Muscle layer of colon (tissue), 2 donors: ENCODE data around the gene GTF2I.
"Not testable (repeated sequence)": the region's sequence is repeated elsewhere in the genome, so short reads cannot be mapped to it uniquely, and the experiment has no call there.

Experiments used
- H3K27ac ChIP-seq: one replicate; pipeline ENCODE4 v1.7.0; 2013; ENCODE audit warnings: low read depth, mild to moderate bottlenecking, low read length, moderate library complexity
- H3K27me3 ChIP-seq, 2 donors: one replicate each; pipeline ENCODE4 v1.7.0; 2013; ENCODE audit warnings: low read length in 2 of 2, mild to moderate bottlenecking in 2 of 2; ENCODE audit not compliant: insufficient read depth in 2 of 2, control insufficient read depth in 1 of 2
- H3K36me3 ChIP-seq: one replicate; pipeline ENCODE4 v1.7.0; 2013; ENCODE audit warnings: mild to moderate bottlenecking, low read length; ENCODE audit not compliant: insufficient read depth
- H3K4me1 ChIP-seq: one replicate; pipeline ENCODE4 v1.7.0; 2013; ENCODE audit warnings: mild to moderate bottlenecking, low read length; ENCODE audit not compliant: insufficient read depth
- H3K4me3 ChIP-seq, 2 donors: one replicate each; pipeline ENCODE4 v1.7.0; 2013; ENCODE audit warnings: low read length in 2 of 2, low read depth in 1 of 2, mild to moderate bottlenecking in 1 of 2, moderate library complexity in 1 of 2
- H3K9ac ChIP-seq: one replicate; pipeline ENCODE4 v1.7.0; 2013; ENCODE audit warnings: low read length
- H3K9me3 ChIP-seq: one replicate; pipeline ENCODE4 v1.7.0; 2013; ENCODE audit warnings: mild to moderate bottlenecking, low read length
- donor health status: abdominal sarcoma.
- donor health status: Adenocarcinoma of cecum.

The GTF2I gene

DNA sequence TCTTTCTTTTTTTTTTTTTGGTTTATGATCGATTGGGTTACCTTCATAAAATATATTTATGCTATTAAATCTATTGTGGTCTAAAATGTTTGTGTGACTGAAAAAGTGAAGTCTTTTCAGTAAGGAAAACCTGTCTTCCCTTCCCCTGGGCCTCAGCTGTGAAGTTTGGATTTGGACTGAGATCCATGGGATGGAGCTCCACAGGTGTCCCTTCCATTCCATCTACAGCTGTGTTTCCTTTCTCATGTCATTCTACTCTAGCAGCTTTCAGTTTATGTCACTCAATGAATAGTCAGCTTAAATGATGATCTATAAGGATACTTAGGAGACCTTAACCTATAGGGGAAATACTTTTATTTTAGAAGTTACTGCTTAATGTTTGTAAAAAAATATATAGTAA lies 68.3 kb downstream of the GTF2I start:
- Histone ChIP-seq H3K9ac (no peak overlapping the region), H3K36me3 (peaks cover 7% of the 10 kb centered on the region), H3K27ac (no peak overlapping the region), H3K4me1 (no peaks in the 10 kb centered on the region), H3K9me3 (no peaks in the 10 kb centered on the region), H3K4me3 (no peak overlapping the region), H3K27me3 (no peaks in the 10 kb centered on the region)

DNA sequence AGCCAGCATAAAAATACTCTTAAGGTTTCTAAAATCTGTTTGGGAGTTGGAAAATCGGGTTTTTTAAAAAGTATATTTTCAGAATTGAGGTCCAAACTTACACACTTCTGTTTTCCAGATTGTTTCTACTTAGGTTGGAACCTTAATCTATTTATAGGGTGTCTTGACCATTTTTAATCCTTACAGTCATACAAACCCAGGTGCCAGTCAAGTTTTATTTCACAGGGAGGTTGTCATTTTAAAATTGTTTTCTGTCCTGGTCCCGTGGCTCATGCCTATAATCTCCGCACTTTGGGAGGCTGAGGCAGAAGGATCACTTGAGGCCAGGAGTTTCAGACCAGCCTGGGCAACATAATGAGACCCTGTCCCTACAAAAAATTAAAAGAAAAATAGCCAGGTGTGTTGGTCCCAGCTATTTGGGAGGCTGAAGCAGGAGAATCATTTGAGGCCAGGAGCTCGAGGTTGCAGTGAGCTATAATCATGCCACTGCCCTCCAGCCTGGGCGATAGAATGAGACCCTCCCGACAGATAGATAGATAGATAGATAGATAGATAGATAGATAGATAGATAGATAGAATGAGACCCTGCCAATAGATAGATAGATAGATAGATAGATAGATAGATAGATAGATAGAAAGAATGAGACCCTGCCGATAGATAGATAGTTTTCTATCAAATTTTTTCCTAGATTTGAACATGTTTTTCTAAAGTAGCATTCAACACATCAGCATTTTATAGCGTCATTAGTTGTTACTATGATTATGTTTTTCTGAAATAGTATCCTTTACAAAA lies 69.0 kb downstream of the GTF2I start:
- H3K9me3 ChIP-seq = no peaks in the 10 kb centered on the region
- no peak overlapping the region for H3K9ac ChIP-seq
- H3K4me1 ChIP-seq = no peaks in the 10 kb centered on the region
- no peak overlapping the region for H3K27ac ChIP-seq
- H3K36me3 ChIP-seq = peaks cover 7% of the 10 kb centered on the region
- H3K27me3 ChIP-seq = no peaks in the 10 kb centered on the region
- H3K4me3 ChIP-seq = no peak overlapping the region

DNA sequence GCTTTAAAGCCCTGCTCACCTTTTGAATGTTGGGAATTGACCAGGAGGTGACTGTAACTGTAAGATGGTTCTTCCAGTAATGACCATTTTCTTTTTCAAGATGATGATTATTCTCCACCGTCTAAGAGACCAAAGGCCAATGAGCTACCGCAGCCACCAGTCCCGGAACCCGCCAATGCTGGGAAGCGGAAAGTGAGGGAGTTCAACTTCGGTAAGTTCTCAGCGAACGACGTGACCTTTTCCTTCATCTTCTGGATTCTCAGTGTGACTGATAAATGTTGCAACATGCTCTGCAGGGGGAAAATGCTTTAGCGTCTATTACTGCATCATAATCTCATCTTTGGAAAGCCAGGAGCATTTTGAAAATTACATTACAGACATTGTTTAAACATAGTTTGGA lies 71.2 kb downstream of the GTF2I start:
- not testable (repeated sequence) for H3K36me3 ChIP-seq, H3K4me1 ChIP-seq, H3K27me3 ChIP-seq, H3K27ac ChIP-seq, H3K9me3 ChIP-seq, H3K4me3 ChIP-seq, H3K9ac ChIP-seq

DNA sequence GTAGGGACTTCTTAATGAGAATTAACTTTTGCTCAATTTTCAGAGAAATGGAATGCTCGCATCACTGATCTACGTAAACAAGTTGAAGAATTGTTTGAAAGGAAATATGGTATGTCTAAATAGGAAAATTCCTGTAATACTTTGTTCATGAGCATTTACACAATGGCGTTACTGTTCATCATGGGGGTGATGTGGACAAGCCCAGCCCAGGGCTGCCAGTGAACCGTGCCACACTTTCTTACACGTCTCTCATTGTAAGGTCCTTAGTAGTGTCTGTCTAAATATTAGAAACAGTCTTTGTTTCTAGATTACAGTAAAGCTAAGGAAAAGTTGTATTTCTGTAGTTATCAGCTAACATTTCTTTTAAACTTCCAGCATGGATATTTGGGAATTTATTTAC lies 72.7 kb downstream of the GTF2I start:
- not testable (repeated sequence) for H3K4me1 ChIP-seq, H3K27ac ChIP-seq, H3K4me3 ChIP-seq, H3K9me3 ChIP-seq, H3K9ac ChIP-seq, H3K36me3 ChIP-seq, H3K27me3 ChIP-seq

DNA sequence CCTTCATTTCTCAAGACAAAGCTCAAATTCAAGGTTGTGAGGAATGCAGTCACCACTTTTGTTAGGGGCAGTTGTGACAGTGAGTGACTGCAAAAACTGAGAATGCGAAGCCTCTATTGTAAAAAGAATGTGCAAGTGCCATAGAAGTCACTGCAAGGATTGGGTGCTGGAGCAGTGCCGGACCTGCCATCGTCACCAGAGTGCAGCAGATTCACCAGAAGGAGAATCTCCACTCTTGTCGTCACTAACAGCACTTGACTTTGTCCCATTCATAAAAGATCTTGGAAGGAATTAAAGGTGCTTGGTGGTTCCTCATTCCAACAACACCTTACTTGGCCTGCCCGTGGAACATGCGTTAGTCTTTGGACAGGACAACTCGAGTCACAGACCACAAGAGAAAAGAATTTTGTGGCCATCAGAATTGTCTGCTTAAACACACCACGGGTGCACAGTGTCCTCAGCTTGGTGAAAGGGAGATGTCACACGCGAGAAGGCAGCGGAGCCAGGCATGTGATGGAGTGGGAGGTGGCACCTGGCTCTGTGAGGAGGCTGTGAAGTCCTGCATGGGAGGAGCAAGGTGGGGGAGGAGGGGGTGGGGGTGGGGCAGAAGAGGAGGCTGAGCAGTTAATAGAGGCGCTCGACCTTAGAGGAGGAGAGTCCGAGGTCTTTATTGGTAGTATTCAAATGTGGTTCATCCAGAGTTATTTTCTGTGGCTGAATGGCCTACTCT lies 82.6 kb downstream of the GTF2I start:
- not testable (repeated sequence) for H3K9me3 ChIP-seq, H3K9ac ChIP-seq, H3K36me3 ChIP-seq, H3K27me3 ChIP-seq, H3K4me1 ChIP-seq, H3K4me3 ChIP-seq, H3K27ac ChIP-seq

DNA sequence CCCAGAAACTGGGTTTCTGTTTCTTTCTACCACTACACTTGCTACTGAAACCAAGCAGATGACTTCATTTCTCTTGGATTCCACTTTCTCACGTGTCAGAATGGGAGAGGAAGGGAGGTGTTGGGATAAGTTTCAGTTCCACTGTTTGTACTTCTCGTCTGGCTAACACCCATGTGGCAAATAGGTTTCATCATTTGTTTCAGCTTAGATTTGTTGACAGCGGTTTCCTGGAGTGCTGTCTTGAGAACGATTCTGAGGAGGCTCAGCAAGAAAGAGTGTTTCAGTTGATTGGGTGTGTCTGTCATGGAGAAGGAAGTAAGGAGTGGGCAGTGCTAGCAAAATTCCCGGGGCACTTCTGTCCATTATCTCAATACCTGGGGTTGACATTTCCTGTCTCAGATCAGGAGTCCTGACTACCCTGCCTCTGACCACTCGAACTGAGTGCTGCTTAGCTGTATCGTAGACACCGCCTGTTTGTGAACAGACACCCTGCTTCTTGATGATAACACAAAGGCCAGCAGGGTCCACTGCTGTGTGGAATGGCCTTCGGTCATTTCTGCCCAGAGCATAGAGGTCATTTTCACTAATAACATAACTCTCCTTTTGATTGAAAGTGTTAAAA lies 86.5 kb downstream of the GTF2I start:
- H3K4me3 ChIP-seq, H3K4me1 ChIP-seq, H3K9me3 ChIP-seq, H3K27ac ChIP-seq, H3K27me3 ChIP-seq, H3K9ac ChIP-seq, H3K36me3 ChIP-seq: not testable (repeated sequence)

DNA sequence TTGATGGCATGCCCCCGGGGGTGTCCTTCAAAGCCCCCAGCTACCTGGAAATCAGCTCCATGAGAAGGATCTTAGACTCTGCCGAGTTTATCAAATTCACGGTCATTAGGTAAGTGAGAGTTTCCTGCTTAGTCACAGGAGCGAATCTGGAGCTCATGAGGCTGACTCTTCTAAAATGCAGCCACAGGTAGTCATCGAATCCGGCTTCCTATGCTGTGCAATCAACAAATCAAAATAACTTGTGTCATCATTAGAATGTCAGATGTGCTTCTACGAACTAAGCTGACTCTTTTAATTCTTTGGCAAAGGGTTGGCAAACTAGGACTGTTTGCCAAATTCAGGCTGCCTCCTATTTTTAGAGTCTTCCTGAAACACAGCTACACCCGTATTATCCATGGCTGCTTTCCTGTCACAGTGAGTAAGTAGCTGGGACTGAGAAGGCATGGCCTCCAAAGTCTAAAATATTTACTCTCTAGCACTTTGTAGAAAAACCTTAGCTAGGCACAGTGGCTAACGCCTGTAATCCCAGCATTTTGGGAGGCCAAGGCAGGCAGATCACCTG lies 96.5 kb downstream of the GTF2I start:
- H3K9me3 ChIP-seq, H3K4me1 ChIP-seq, H3K27ac ChIP-seq, H3K4me3 ChIP-seq, H3K9ac ChIP-seq, H3K36me3 ChIP-seq, H3K27me3 ChIP-seq: not testable (repeated sequence)

DNA sequence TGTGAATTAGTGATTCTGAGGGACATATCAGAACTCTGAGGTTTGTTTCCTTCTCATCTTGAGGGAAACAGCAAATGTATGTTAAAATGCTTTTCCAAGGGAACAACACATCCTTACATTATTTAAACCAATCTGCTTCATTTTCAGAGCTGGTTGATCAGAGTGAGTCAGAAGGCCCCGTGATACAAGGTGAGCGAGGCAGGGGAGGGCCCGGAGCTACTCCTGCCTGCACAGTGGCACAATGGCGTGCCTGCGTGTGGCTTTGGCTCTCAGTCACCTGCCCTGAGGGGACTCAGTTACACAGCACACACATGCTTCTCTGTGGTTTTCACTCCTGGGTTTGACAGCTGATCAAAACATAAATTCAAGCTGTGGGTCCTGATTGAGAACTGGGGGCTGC lies 99.2 kb downstream of the GTF2I start:
- H3K4me3 ChIP-seq, H3K27ac ChIP-seq, H3K36me3 ChIP-seq, H3K9me3 ChIP-seq, H3K9ac ChIP-seq, H3K4me1 ChIP-seq, H3K27me3 ChIP-seq: not testable (repeated sequence)

DNA sequence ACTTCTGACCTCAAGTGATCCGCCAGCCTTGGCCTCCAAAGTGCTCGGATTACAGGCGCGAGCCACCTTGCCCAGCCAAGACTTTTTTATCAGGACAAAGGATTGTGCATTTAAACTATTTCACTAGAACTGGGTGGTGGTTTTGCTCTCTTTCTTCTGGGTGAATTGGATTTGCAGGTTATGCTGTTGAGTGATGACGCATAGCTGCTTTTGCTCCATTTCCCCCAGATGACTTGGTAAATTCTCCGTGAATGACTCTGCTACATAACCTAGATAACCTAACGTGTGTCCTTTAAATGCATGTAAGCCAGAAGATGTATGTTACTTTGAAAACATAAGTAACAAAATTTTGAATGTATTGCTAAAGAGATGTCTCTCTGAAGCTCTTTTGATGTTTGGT lies 100.8 kb downstream of the GTF2I start:
- H3K9ac ChIP-seq, H3K36me3 ChIP-seq, H3K4me1 ChIP-seq, H3K27me3 ChIP-seq, H3K27ac ChIP-seq, H3K4me3 ChIP-seq, H3K9me3 ChIP-seq: not testable (repeated sequence)

DNA sequence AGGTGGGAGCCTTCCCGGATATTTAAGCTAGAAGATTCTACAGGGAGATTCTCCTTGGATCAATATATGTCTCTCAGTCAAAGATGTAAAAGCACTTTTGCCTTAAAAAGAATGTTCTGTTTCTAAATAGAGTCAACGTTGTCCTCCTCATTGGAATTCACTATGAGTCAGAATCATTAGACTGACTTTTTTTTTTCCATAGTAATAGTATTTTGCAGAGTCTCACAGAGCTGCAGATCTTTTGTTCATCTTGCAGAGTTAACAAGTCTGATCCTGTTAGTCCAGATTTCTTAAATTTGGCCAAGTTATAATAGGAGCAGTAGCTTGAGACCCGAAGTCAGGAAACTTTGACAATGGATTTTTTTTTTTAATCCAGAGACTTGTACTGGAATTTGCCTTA lies 101.5 kb downstream of the GTF2I start:
- not testable (repeated sequence) for H3K4me3 ChIP-seq, H3K27me3 ChIP-seq, H3K9ac ChIP-seq, H3K4me1 ChIP-seq, H3K9me3 ChIP-seq, H3K36me3 ChIP-seq, H3K27ac ChIP-seq

DNA sequence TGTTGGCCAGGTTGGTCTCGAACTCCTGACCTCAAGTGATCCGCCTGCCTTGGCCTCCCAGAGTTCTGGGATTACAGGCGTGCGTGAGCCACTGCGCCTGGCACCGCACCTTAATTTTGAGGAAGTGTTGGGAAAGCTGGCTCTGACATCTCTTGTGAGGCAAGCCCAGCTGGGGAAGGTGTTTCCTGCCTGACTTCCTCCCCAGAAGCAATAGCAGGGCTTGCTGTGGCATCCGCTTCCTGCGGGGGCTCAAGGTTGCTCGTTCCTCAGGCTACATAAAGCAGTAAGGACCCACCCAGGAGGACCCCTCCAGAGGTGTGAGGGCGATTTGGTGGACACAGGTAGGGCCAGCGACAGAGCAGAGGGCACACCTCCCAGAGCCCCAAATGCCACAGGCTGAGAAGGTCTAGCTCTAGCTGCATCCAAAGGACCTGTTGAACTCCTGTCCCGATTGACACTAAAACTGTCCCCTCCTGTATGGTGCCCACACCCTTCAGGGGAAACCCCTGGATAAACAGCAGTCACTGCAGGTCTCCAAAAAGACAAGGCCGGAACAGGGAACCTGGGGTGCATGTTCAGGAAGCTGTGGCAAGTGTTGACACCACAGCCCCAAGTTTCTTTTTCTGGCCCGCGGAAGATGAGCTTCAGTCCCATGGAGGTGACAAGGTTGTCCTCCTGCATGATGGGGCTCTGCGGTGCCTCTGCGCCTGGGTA lies 107.8 kb downstream of the GTF2I start:
- H3K9me3 ChIP-seq, H3K4me3 ChIP-seq: not testable (repeated sequence)

More for the DNA sequence above, 107.8 kb downstream of the GTF2I start:
- H3K36me3 ChIP-seq, H3K27me3 ChIP-seq, H3K4me1 ChIP-seq, H3K27ac ChIP-seq, H3K9ac ChIP-seq: not testable (repeated sequence)
